ENCODE results near the gene ITGA1.

ITGA1 gene

GRCh38 chr5:52787600-52788504, at the start of gene ITGA1, which contains the start of gene PELO:
TSS of gene ITGA1 (plus strand) at chr5:52787916. CDS start at chr5:52788354, 438 bp downstream.
TSS of gene PELO (plus strand) at chr5:52787916. CDS start at chr5:52800395, 12,479 bp downstream.
- H2AFZ ChIP-seq (ENCODE audit: low read length) = peak within 1 kb of the TSS; percentile 94
- H3K4me2 ChIP-seq (ENCODE audit: low read depth, low read length) = peak within 1 kb of the TSS; percentile 98
- H4K20me1 ChIP-seq (ENCODE audit: insufficient read depth, low read length) = no peaks in the 10 kb centered on the region
- H3K27me3 ChIP-seq (replicated peaks; ENCODE audit: insufficient read depth, low read length) = no peaks in the 10 kb centered on the region
- no peaks in the 10 kb centered on the region for H3K4me1 ChIP-seq (ENCODE audit: low read length)
- peak; percentile 45 for DNase-seq
- H3K9me3 ChIP-seq (replicated peaks; ENCODE audit: insufficient read depth, low read length) = no peaks in the 10 kb centered on the region
- no peak within 1 kb of the TSS for H3K27ac ChIP-seq (ENCODE audit: low read length)
- no peaks in the 10 kb centered on the region for H3K79me2 ChIP-seq (ENCODE audit: low read length)
- TF ChIP-seq EZH2phosphoT487 (IDR thresholded peaks at IDR 0.05; ENCODE audit: low read length) (no peak), EZH2 (optimal IDR thresholded peaks at IDR 0.05; ENCODE audit: low read depth, low read length) (no peak), CTCF (IDR thresholded peaks at IDR 0.05; ENCODE audit: low read length) (0 out of 2 replicates have a peak, but pooled peaks have one; percentile 13)
- no peaks in the 10 kb centered on the region for H3K9me2 ChIP-seq (replicated peaks; ENCODE audit: insufficient read depth, low read length)
- H3F3A ChIP-seq (ENCODE audit: insufficient read depth, low read length) = no peaks in the 10 kb centered on the region
- H3K36me3 ChIP-seq (replicated peaks; ENCODE audit: insufficient read depth, low read length) = no peaks in the 10 kb centered on the region
- peak within 1 kb of the TSS; percentile 80 for H3K4me3 ChIP-seq (ENCODE audit: low read length)
- no peak within 1 kb of the TSS; the same call in 1 of the 2 replicates for H3K9ac ChIP-seq (ENCODE audit: low read length)

GRCh38 chr5:52738095-52738506, 49.6 kb upstream of the ITGA1 start:
- no peaks in the 10 kb centered on the region for H3K79me2 ChIP-seq (ENCODE audit: low read length)
- TF ChIP-seq EZH2phosphoT487 (IDR thresholded peaks at IDR 0.05; ENCODE audit: low read length) (no peak), EZH2 (optimal IDR thresholded peaks at IDR 0.05; ENCODE audit: low read depth, low read length) (no peak)
- H2AFZ ChIP-seq (ENCODE audit: low read length) = no peak overlapping the region
- H3K4me3 ChIP-seq (ENCODE audit: low read length) = no peak overlapping the region
- DNase-seq = no peak
- H3K4me1 ChIP-seq (ENCODE audit: low read length) = no peaks in the 10 kb centered on the region
- H3K27me3 ChIP-seq (replicated peaks; ENCODE audit: insufficient read depth, low read length) = no peaks in the 10 kb centered on the region
- H4K20me1 ChIP-seq (ENCODE audit: insufficient read depth, low read length) = no peaks in the 10 kb centered on the region
- no peaks in the 10 kb centered on the region for H3F3A ChIP-seq (ENCODE audit: insufficient read depth, low read length)
- H3K9me2 ChIP-seq (replicated peaks; ENCODE audit: insufficient read depth, low read length) = no peaks in the 10 kb centered on the region
- H3K9ac ChIP-seq (ENCODE audit: low read length) = no peak overlapping the region
- H3K4me2 ChIP-seq (ENCODE audit: low read depth, low read length) = no peak overlapping the region
- no peak overlapping the region for H3K27ac ChIP-seq (ENCODE audit: low read length)
- H3K36me3 ChIP-seq (replicated peaks; ENCODE audit: insufficient read depth, low read length) = no peaks in the 10 kb centered on the region
- no peaks in the 10 kb centered on the region for H3K9me3 ChIP-seq (replicated peaks; ENCODE audit: insufficient read depth, low read length)

GRCh38 chr5:52740007-52740406, 47.7 kb upstream of the ITGA1 start:
- Histone ChIP-seq H3F3A (ENCODE audit: insufficient read depth, low read length) (no peaks in the 10 kb centered on the region), H3K27ac (ENCODE audit: low read length) (no peak overlapping the region), H3K79me2 (ENCODE audit: low read length) (no peaks in the 10 kb centered on the region), H3K9me2 (replicated peaks; ENCODE audit: insufficient read depth, low read length) (no peaks in the 10 kb centered on the region), H3K9ac (ENCODE audit: low read length) (no peak overlapping the region), H2AFZ (ENCODE audit: low read length) (no peak overlapping the region), H3K4me2 (ENCODE audit: low read depth, low read length) (no peak overlapping the region), H4K20me1 (ENCODE audit: insufficient read depth, low read length) (no peaks in the 10 kb centered on the region), H3K36me3 (replicated peaks; ENCODE audit: insufficient read depth, low read length) (no peaks in the 10 kb centered on the region), H3K4me1 (ENCODE audit: low read length) (no peaks in the 10 kb centered on the region), H3K4me3 (ENCODE audit: low read length) (no peak overlapping the region), H3K27me3 (replicated peaks; ENCODE audit: insufficient read depth, low read length) (no peaks in the 10 kb centered on the region), H3K9me3 (replicated peaks; ENCODE audit: insufficient read depth, low read length) (no peaks in the 10 kb centered on the region)
- no peak for DNase-seq
- TF ChIP-seq EZH2phosphoT487 (IDR thresholded peaks at IDR 0.05; ENCODE audit: low read length) = no peak
- TF ChIP-seq CTCF (IDR thresholded peaks at IDR 0.05; ENCODE audit: low read length) = no peak
- no peak for TF ChIP-seq EZH2 (optimal IDR thresholded peaks at IDR 0.05; ENCODE audit: low read depth, low read length)
